HS-27A (cell line): ENCODE data around the gene MBTPS1.
"Not testable (repeated sequence)": the region's sequence is repeated elsewhere in the genome, so short reads cannot be mapped to it uniquely, and the experiment has no call there.

Experiments used
- DNase-seq: peaks from one replicate; pipeline ENCODE4 v3.0.0-alpha.2; 2012; ENCODE audit warnings: low read depth, missing footprints

MBTPS1 gene

DNA sequence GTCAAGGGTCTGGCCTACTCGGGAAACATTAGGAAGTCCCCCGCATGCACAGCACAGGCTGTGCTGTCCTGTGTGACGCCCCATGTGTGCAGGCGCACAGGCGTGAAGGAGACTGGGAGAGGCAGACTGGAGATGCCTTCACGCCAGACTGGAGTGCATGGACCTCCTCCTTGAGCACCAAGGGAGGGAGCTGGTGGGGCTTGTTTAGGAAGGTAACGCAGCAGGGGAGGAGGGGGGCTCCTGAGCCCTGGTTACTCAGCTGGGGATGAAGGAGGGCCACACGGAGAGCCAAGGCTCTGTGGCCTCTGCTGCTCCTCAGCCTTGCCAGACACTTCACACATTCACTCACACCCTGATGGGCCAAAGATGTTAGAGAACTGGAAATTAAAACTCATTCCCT is 20.5 kb upstream of the MBTPS1 start:
- no peak for DNase-seq

DNA sequence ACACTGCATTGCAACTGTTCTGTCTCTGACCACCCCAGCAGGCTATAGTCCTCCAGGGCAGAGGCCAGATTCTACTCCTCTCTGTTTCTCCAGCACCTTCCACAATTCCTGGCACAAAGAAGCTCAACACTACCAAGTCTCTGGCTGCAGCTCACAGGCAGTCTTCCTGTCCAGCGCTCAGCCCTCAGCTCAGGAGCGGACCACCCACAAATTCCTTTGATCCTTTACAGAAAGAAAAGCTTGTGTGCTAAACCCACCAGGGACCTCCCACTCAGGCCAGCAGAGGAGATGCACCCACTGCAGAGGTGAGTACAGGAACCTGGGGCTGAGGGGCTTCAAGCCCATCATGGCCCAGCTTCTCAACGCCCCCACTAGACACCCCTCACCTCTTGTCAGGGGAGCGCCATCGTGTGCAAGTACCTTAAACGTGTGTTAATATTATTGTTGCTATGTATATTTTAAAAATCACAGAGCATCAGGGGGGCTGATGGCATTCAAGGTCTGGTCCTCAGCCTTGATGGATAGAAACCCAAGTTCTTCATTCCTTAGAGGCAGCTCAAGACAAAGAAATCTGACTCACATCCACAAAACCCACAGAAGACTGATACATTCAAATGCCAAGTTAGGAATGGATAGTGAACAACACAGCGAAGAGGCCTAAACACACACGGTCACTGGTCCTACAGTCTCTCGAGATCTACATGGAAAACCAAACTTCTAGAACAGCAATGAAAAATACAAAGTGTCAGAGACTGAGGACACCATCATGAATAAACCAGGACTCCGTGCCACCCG is 19.8 kb upstream of the MBTPS1 start:
- no peak for DNase-seq

DNA sequence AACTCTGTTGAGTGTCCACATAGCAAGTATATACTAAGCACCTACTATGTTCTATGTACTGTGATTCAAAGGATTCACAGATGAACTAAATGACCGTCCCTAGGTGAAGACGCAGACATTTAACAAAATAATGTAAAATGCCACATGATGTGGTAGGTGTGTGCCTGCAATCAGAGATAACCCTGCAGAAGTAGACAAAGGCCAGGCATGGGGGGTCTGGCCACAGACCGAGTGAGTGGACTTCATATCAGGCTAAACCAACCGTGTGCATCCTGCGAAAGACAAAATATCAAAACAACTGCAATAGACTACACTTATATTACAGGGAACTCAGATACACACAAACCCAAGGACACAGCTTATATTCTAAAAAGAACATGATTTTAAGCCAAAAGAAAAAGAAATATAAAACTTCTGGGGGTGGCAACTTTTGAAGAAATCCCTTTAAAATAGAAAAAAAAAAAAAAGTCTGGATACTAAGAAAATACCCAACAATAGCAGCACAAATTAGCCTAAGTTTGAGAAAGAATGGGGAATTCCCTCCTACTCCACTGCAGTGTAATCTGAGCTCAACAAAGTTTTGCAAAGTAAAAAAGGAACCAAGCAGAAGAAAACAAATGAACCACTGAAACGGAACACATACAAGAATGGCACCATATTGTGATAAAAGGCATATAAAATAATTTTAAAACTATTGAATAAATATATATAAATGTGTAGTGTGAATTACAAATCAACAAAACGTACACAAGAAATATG is 16.0 kb upstream of the MBTPS1 start:
- DNase-seq: no peak

DNA sequence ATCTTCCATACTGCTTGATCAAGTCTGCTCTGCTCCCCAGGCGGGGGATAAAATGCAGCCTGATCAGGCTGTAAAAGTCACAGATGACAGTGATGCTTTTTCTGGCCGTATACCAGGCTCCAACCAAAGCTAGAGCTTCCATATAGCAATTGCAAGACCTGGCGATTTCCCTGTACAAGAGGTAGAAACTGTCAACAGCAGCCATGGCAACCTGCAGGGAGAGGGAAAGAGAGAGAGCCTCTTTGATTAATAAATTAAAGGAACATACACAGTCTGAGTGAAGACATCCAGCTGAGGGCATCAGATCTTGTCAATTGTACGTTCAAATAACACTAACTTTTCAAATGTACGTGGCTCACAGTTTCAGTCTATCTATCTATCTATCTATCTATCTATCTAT is 14.4 kb upstream of the MBTPS1 start:
- no peak for DNase-seq

DNA sequence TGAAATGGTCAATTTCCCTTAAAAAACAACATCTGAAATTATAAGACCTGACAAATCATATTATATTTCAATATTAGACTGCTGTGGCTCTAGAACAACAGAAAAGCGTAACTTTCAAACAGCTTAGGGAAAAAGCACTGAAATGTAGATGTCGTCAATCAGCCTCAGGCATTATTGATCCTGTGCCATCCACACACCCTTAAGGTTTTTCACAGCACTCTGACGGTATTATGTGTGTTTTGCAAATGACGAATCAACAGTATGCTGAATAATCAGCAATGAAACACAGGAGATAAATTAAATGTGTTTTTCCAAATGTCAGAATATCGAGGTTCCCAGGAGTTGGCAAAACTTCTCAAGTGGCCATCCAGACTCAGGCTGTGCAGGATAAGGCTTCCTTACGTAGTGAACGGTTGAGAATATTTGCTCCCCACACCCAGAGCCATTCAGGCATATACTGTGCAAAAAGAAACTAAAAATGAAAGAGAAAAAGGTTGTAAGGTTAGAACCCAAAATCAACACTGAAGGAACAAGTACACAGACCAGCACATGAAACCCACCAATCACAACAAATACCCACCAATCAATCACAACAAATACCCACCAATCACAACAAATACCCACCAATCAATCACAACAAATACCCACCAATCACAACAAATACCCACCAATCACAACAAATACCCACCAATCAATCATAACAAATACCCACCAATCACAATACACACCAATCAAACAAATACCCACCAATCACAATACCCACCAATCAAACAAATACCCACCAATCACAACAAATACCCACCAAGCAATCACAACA is 7.7 kb upstream of the MBTPS1 start:
- no peak for DNase-seq

DNA sequence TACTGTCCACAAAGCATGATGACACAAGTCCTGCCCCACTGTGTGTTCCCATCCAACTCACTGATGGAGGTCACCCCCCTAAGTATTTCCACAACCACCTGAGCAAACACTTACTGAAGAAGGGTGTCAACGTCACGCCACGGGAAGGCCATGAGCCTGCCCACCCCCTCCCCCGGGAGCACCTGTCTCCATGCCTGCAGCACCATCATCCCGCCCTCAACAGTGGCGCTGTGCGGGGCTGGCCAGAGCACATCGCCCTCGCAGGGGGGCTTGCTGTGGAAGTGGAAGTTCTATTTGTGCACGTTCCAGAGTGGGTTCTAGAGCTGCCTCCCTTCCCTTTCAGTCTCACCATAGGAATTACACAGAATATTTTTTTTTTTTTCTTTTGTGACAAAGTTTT is 4.3 kb upstream of the MBTPS1 start:
- DNase-seq: no peak

DNA sequence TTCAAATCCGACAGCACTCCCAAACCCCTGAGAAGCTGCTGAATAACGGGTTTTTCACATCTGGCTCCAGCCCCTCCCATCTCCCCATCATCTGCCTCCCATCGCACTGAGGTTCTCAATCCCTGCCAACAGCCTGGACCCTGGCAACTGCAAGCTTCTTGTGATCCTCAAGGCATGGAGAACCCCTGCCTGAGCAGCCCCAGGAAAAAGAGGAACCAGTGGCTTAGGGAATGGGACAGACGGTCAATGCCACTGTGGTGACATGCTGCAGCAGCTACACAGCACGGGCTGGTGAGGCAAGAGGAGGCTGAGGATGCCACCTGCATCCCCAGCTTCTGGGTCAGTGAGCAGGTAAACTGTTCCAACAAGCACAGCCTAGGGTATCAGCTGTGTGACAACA is 3.3 kb upstream of the MBTPS1 start:
- no peak for DNase-seq

DNA sequence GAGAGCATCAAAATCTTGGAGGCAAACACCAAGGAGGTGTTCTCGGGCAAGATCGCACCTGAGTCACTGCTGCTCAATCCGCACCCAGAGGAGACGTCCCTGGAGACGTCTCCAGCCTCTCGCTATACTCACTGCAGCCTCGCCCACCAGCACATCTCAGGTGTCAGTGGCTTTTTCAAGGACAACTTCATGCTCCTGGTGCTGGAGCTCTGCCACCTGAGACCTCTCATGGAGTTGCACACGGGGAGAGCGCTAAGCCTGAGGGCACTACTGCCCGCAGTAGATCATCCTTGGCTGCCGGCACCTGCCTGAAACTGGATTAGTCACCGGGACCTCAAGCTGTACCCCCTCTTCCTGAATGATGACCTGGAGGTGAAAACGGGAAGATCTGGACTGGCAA is 2.6 kb upstream of the MBTPS1 start:
- no peak for DNase-seq

DNA sequence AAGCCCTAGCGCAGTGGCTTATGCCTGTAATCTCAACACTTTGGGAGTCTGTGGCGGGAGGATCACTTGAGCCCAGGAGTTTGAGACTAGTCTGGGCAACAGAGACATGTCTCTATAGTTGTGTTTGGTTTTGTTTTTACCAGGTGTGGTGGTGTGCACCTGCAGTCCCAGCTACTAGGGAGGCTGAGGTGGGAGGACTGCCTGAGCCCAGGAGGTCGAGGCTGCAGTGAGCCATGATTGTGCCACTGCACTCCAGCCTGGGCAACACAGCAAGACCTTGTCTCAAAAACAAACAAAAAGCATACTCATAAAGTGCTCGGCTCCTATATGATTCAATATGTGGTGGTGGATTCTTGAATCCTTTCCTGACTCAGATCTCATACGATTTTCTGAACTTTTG is 1.6 kb upstream of the MBTPS1 start:
- DNase-seq: not testable (repeated sequence)

DNA sequence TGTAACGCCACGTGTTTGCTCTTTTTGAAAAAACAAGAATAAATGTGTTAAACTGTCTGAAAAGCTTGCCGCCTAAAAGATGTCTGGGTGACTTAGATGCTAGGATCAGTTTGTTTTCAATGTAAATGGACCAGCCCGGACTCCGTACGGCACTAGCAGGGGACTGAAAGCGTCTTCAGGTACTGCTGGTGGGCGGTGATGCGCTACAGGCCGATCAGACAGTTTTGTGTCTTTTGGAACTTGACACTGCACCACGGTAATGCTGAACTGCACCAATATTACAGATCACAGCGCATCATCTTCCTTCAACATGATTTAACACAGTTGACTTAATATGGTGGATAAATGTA is 727 bp upstream of the MBTPS1 start:
- peak; percentile 15 for DNase-seq

DNA sequence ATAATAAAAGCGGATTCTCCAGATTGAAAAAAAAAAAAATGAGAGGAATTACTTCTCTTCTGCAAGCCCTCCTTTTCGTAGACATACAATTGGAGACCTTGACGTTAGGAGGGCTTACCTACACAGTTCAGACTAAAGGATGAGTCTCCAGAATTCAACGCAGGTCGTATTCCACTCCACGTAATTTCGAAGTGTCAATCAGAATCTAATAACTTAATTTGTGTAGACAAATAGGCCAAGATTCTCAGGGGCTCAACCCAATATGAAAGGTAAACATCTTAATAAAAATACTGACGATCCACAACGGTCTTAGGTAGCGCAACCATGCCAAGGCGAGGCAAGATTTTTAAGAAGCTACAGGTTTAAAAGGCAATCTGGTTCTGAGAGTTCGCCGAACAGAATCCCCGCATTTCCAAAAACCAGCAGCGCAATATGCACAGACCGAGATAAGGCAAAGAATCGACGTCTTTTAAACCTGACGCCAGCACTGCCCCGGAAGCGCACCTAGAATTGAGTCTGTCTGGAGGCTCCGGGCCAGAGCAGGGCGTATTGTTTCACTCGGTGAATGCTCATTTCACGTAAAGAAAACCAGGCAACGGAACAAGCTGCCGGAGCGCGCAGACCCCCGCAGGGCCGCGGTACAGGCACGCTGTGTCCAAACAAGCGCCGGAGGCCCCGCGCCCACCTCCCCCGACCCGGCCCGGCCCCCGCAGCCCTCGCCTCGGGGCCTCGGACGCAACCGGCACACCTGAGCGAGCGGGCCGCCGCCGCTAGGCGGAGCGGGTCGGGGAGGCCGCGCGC is 623 bp downstream of the MBTPS1 start:
- DNase-seq: no peak

DNA sequence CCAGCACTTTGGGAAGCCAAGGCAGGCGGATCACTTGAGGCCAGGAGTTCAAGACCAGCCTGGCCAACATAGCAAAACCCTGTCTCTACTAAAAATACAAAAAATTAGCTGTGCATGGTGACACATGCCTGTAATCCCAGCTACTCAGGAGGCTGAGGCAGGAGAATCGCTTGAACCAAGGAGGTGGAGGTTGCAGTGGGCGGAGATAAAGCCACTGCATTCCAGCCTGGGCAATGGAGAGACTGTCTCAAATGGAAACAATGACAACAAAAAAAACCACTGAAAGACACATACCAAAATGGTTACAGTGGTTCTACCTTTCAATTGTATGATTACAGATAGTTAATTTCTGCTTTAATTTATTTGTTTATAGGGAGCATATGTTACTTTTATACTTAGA is 4.8 kb downstream of the MBTPS1 start:
- DNase-seq: not testable (repeated sequence)

DNA sequence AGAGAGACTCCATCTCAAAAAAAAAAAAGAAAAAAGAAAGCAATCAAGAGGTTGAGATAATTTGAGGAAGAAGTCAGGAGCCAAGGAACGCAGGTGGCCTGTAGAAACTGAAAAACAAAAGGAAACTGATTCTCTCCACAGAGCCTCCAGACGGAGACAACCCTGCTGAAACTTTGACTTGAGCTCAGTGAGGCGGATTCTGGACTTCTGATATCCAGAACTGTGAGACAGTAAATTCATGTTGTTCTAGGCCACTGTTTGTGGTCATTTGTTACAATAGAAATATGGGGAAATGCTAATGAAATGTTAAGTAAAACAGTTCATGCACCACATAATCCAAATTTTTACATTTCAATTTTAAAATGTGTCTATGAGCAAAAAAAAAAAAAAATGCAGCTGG is 5.2 kb downstream of the MBTPS1 start:
- DNase-seq: no peak

DNA sequence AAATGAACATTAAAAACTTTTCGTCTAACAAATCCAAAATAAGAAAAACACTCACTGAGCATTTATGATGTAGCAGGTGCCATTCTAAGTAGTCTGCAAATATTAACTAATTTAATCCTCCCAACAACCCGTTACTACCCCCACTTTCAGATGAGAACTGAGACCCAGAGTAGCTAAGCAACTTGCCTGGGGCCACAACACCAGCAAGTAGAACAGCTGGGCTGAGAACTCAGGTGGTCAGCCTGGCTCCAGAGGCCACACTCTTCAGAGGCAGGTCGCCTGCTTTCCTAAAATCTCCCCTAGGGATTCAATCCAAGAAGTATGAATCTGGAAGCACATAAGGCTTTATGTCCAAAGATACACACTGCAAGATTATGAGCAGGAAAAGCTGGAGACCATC is 6.2 kb downstream of the MBTPS1 start:
- DNase-seq: no peak

DNA sequence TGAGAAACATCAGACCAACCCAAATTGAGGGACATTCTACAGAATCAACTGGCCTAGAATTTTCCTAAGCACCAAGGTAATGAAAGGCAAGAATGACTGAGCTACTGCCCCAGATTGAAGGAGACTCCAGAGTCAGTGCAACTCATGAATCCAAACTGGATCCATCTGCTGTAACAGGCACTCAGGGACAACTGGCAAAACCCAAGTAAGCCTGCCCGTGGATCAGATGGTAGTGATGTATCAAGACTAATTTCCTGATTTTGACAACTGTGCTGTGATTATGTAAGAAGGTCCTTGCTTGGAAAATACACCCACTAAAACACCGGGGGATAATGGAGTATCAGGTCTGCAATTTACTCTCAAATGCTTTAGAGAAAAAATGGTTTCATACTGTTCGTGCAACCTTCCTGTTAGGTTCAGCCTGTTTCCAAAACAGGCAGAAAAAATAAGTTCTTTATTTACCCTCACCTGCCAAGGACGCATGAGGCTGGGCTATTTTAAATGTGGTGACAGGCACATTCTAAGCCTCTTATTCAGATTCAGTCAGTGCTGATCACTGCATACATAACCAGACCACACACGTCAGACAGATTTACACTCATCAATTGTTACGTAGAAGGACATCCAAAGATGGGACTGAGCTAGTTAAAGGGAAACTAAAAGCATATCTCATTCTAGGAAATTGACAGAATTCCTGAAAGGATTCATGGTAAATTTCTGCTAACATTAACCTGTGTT is 7.0 kb downstream of the MBTPS1 start:
- DNase-seq: no peak

DNA sequence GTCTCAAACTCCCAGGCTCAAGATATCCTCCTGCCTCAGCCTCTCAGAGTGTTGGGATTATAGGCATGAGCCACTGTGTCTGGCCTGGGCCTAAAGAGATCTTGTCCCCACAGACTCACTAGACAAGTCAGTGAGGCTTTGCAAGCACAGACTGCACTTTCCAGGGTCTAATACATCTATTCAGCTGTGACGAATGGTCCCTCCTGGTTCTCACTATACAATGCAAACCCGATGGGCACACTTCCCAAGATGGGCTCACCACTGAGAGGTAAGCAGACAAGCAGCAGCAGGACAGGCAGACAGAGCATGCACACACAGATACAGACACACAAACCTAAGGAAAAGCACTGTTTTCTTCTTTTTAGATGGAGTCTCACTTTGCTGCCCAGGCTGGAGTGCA is 8.8 kb downstream of the MBTPS1 start:
- DNase-seq: no peak

DNA sequence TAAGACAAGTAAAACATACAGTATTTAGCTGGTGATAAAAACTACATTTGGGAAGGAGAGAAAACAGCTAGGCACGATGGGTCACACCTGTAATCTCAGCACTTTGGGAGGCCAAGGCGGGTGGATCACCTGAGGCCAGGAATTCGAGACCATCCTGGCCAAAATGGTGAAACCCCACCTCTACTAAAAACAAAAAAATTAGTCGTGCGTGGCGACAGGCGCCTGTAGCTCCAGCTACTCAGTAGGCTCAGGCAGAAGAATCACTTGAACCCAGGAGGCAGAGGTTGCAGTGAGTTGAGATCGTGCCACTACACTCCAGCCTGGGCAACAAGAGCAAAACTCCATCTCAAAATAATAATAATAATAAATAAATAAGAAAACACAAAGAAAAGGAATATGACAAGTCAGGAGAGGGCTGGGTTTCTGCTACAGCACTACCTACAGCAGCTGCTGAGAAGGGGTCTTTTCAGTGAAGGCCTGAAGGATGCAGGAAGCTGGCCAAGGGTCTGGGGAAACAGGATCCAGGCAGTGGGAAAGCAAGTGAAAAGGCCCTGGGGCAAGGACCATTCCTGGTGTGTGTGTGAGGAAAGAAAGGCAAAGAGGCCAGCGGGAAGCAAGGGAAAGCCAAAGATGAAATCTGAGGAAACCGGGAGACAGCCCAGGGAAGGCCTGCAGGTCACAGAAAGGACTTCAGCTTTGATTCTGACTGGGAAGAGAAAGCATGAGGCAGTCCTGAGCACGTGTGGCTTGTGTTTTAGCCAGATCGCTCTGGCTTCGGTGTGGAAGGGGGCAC is 10.6 kb downstream of the MBTPS1 start:
- DNase-seq: no peak

DNA sequence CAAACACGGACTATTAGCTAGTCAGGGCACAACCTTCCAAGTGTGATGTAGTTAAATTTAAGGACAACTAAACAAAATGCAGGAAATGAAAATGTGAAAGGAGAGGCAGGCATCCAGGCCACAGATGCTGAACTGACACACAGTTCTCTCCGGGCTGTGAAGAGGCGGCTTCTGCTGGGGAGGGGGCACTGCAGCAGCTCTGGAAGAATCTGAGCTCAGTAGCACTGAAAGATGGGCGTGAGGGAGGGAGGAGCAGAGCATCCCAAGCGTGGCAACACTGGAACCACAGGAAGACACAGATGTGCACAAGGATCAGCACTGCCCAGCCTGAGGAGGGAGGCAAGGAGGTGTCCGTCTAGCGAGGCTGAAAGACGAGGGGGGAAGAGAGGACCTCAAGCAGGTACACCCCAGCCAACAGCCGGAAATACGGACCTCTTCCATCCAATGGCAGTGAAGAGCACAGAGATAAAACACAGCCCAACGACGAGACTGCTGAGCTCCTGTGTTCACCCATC is 11.4 kb downstream of the MBTPS1 start:
- no peak for DNase-seq

DNA sequence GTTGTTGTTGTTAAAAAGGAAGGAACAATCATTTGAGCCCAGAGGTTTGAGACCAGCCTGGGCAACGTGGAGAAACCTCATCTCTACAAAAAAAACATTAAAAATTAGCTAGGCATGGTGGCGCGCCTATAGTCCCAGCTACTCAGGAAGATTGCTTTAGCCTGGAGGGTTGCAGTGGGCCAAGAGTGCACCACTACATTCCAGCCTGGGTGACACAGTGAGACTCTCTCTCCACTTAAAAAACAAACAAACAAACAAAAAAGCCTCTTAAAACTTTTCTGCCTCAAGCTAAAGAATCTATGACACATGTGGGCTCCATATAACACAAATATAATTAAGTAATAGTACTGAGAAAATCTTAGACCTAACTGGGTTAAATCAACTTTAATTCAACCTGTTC is 12.5 kb downstream of the MBTPS1 start:
- no peak for DNase-seq

DNA sequence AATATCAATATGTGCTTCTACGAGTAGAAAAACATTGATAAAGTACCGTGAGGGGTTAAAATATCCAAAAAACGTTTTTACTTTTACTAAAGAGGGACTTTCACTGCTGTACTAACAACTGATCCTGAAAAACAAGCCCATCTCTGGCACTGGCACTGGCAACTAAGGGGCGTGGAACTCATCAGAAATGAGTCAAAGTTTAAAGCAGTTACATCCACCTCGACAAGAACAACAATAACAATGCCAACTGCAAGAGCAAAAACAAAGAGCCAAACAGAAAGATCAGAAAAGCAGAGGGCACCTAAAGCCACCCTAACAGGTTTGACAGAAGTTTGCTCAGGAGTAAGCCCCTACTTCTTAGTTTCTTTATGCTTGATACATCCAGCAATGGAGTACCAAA is 13.1 kb downstream of the MBTPS1 start:
- DNase-seq: no peak
